CD14-positive monocyte (primary cell): Measurements from ENCODE around the gene TNFRSF8. TPM values are rescaled to one million over a fixed set of nuclear protein-coding genes. Genes with fewer than 3 reads are reported as not detected.

Experiments
- DNase-seq, 3 donors: peaks; one replicate each; pipeline ENCODE4 v3.0.0-alpha.2; 2011 to 2022
- H2AFZ ChIP-seq: 2 replicates; pipeline ENCODE4 v1.6.0; 2012; ENCODE audit warnings: mild to moderate bottlenecking, low read depth, low read length, inconsistent platforms; ENCODE audit not compliant: insufficient read depth, poor library complexity, severe bottlenecking
- H3K27ac ChIP-seq, 2 donors: 1 replicate in 1 of 2; 2 replicates in 1 of 2; pipeline ENCODE4 v1.5.1; 2012 to 2013; ENCODE audit warnings: low read length in 2 of 2, control low read depth in 1 of 2, inconsistent platforms in 1 of 2, low read depth in 1 of 2, mild to moderate bottlenecking in 1 of 2
- H3K27me3 ChIP-seq, 2 donors: one replicate each; pipeline versions ENCODE4 v1.6.0 to v1.6.1; 2011 to 2013; ENCODE audit warnings: low read length in 2 of 2; ENCODE audit not compliant: control insufficient read depth in 2 of 2, insufficient read depth in 2 of 2
- H3K36me3 ChIP-seq, 2 donors: replicated peaks in 1 of 2; 1 replicate in 1 of 2; 2 replicates in 1 of 2; pipeline versions ENCODE4 v1.5.1 to v1.6.1; 2012 to 2013; ENCODE audit warnings: low read length in 2 of 2, control low read depth in 1 of 2, inconsistent platforms in 1 of 2, mild to moderate bottlenecking in 1 of 2; ENCODE audit not compliant: insufficient read depth in 2 of 2, control insufficient read depth in 1 of 2
- H3K4me1 ChIP-seq, 2 donors: 1 replicate in 1 of 2; 2 replicates in 1 of 2; pipeline versions ENCODE4 v1.5.1 to v1.6.1; 2012 to 2013; ENCODE audit warnings: low read length in 2 of 2, control low read depth in 1 of 2, inconsistent platforms in 1 of 2, mild to moderate bottlenecking in 1 of 2, moderate library complexity in 1 of 2; ENCODE audit not compliant: insufficient read depth in 2 of 2, control insufficient read depth in 1 of 2
- H3K4me2 ChIP-seq: replicated peaks from 2 replicates; pipeline ENCODE3; 2012; ENCODE audit warnings: low read length, moderate library complexity, mild to moderate bottlenecking; ENCODE audit not compliant: poor library complexity, severe bottlenecking; ENCODE audit errors: extremely low read depth
- H3K4me3 ChIP-seq, 3 experiments: fragments of 200-600 bp in 1 of 3; sonication (generic) in 1 of 3; replicated peaks in 1 of 3; 1 replicate in 2 of 3; 2 replicates in 1 of 3; pipeline ENCODE4 v1.5.1; 2011 to 2013; ENCODE audit warnings: low read length in 3 of 3, mild to moderate bottlenecking in 3 of 3, control low read depth in 2 of 3, low read depth in 2 of 3, inconsistent platforms in 1 of 3, moderate library complexity in 1 of 3
- H3K79me2 ChIP-seq: 2 replicates; pipeline ENCODE4 v1.6.0; 2012; ENCODE audit warnings: mild to moderate bottlenecking, control low read depth, inconsistent platforms, low read length, moderate library complexity; ENCODE audit not compliant: insufficient read depth
- H3K9ac ChIP-seq: 2 replicates; pipeline ENCODE4 v1.6.0; 2017; ENCODE audit warnings: low read length, mild to moderate bottlenecking; ENCODE audit not compliant: insufficient read depth, poor library complexity, severe bottlenecking
- H3K9me3 ChIP-seq, 2 donors: replicated peaks in 1 of 2; 1 replicate in 1 of 2; 2 replicates in 1 of 2; pipeline versions ENCODE4 v1.5.1 to v1.6.1; 2012 to 2013; ENCODE audit warnings: low read length in 2 of 2, control low read depth in 1 of 2; ENCODE audit not compliant: control insufficient read depth in 1 of 2, insufficient read depth in 1 of 2
- H4K20me1 ChIP-seq: 2 replicates; pipeline ENCODE4 v1.6.0; 2012; ENCODE audit warnings: mild to moderate bottlenecking, low read length, control low read depth, moderate library complexity; ENCODE audit not compliant: insufficient read depth
- H3K27ac Mint-ChIP-seq, 7 donors: one replicate each; pipeline ENCODE4 v1.8.0; 2020; ENCODE audit warnings: mild to moderate bottlenecking in 7 of 7, mixed read lengths in 7 of 7, moderate library complexity in 6 of 7, inconsistent platforms in 2 of 7
- H3K27me3 Mint-ChIP-seq, 3 donors: one replicate each; pipeline ENCODE4 v1.8.0; 2021 to 2022; ENCODE audit warnings: low read depth in 3 of 3, mild to moderate bottlenecking in 3 of 3, mixed read lengths in 3 of 3, moderate library complexity in 3 of 3, inconsistent platforms in 1 of 3
- H3K36me3 Mint-ChIP-seq, 2 donors: one replicate each; pipeline ENCODE4 v1.8.0; 2020; ENCODE audit warnings: mixed read lengths in 2 of 2, inconsistent platforms in 1 of 2, mild to moderate bottlenecking in 1 of 2
- H3K4me1 Mint-ChIP-seq: one replicate; pipeline ENCODE4 v1.8.0; 2020; ENCODE audit warnings: mild to moderate bottlenecking, mixed read lengths
- H3K4me3 Mint-ChIP-seq, 2 donors: one replicate each; pipeline ENCODE4 v1.8.0; 2020; ENCODE audit warnings: mild to moderate bottlenecking in 2 of 2, mixed read lengths in 2 of 2, moderate library complexity in 1 of 2
- H3K9me3 Mint-ChIP-seq, 7 donors: one replicate each; pipeline ENCODE4 v1.8.0; 2020 to 2022; ENCODE audit warnings: mixed read lengths in 7 of 7, mild to moderate bottlenecking in 6 of 7, moderate library complexity in 6 of 7, inconsistent platforms in 2 of 7
- WGBS: methylation state at CpG from one replicate; pipeline ENCODE4 v1.1.5; 2013; ENCODE audit warnings: missing lambda C conversion rate; ENCODE audit not compliant: insufficient coverage; 5-methylcytosine and 5-hydroxymethylcytosine counted together
- intact Hi-C, 2 donors: fragments of 100-400 bp; cut with micrococcal nuclease; formaldehyde crosslinking; loops; one replicate each; pipeline versions ENCODE4 v1.15.0 to v1.15.1; 2023
- polyA plus RNA-seq, 3 donors: library from polyadenylated mRNA; depleted of rRNA in 1 of 3; unstranded in 2 of 3; stranded (reverse) in 1 of 3; fragments of 300-500 nt in 2 of 3; fragments of >200 nt in 1 of 3; fragmentation: Illumina TruSeq in 2 of 3; gene quantifications; 1 replicate in 2 of 3; 2 replicates in 1 of 3; pipeline ENCODE4 v1.2.3, GENCODE V29; 2012 to 2021
- TF ChIP-seq, protein P1 (sequence below): fragments of 200-600 bp; IDR thresholded peaks from one replicate; pipeline ENCODE4 v1.8.0; 2022; ENCODE audit warnings: antibody characterized with exemption, mild to moderate bottlenecking

Gene TNFRSF8
- polyA plus RNA-seq, 3 donors, result 10.9 to 11.9 (median 11.8) TPM

DNA sequence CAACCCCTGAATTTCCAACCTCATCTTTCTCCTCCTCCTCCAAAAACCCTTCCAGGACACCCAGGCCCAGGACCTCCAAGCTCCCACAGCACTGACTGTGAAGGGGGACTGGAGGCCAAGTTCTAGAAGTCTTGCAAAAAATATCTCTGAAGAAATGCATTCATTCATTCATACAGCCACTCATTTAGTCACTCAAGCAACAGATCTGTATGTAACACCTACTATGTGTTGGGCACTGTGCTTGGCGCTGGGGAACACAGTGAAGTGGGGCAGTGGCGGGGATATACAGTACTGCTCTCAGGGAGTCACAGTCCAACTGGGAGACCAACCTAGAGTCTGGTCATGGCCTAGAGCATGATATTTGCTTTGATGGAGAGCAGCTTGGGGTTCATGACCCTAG, 88.4 kb downstream of the TNFRSF8 start:
- Histone ChIP-seq H4K20me1 (no peaks in the 10 kb centered on the region), H3K4me3 (peak overlapping the region in 1 of 3 experiments; percentile 42), H3K4me2 (peak overlapping the region; percentile 31), H3K36me3 (no peaks in the 10 kb centered on the region), H3K79me2 (peaks cover 7% of the 10 kb centered on the region), H3K27ac (peak overlapping the region; percentile 98 to 100), H3K27me3 (no peaks in the 10 kb centered on the region), H2AFZ (no peak overlapping the region), H3K4me1 (peaks cover 86 to 97% of the 10 kb centered on the region in 2 donors), H3K9ac (peak overlapping the region; percentile 77), H3K9me3 (peaks cover 0 to 7% of the 10 kb centered on the region in 2 donors)
- no peak for DNase-seq
- Mint-ChIP-seq H3K36me3 (peaks cover 20% of the 10 kb centered on the region in 2 donors), H3K4me1 (peaks cover 94% of the 10 kb centered on the region), H3K9me3 (peaks cover 3 to 17% (median 12%) of the 10 kb centered on the region in 7 donors), H3K27me3 (peaks cover 0 to 2% (median 2%) of the 10 kb centered on the region in 3 donors), H3K27ac (peak overlapping the region; percentile 99 to 100 (median 100)), H3K4me3 (peak overlapping the region; percentile 48 to 84)
- intact Hi-C loops, result no loop called here
- 100% methylated on average over 2 of the region's 2 CpGs for WGBS
- TF ChIP-seq, protein P1, sequence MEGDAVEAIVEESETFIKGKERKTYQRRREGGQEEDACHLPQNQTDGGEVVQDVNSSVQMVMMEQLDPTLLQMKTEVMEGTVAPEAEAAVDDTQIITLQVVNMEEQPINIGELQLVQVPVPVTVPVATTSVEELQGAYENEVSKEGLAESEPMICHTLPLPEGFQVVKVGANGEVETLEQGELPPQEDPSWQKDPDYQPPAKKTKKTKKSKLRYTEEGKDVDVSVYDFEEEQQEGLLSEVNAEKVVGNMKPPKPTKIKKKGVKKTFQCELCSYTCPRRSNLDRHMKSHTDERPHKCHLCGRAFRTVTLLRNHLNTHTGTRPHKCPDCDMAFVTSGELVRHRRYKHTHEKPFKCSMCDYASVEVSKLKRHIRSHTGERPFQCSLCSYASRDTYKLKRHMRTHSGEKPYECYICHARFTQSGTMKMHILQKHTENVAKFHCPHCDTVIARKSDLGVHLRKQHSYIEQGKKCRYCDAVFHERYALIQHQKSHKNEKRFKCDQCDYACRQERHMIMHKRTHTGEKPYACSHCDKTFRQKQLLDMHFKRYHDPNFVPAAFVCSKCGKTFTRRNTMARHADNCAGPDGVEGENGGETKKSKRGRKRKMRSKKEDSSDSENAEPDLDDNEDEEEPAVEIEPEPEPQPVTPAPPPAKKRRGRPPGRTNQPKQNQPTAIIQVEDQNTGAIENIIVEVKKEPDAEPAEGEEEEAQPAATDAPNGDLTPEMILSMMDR, result no peak

DNA sequence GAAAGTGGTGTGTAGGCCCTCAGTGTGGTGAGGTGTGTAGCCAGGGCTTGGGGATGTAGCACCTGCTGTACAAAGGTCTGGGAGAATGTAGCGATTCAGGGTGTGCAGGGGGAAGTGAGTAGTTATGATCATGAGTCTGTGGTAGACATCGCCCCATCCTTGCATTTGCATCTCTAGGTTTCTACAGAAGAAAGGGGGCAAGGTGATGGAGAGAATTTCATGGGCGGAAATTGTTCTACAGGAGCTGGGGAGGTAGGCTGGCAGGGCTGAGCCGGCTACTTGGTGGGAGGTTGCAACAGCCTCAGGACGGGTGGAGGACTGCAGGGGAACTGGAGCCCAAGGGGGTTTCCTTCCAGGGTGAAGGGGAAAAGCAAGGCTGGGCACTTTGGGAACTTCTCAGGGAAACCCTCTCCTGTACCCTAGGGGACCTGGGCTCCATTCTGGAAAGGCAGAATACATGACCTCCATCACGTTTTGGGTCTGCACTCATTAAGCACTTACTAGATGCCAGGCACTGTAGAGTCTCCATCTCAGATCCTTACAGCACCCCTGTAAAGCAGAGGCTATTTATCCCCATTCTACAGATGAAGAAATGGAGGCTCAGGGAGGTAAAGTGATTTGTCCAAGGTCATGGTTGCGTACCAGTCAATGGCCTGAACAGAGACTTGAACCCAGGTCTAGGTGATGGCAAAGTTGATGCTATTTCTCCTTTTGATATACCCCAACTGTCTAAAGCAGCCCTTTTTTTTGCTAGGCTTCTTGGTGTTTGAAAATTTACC, 89.2 kb downstream of the TNFRSF8 start:
- intact Hi-C loops, result loop anchor here in 1 of 2 donors (2.0 kb wide), 1 partner anchor 20 kb away; no protein-coding TSS in a partner anchor

More for the DNA sequence above, 89.2 kb downstream of the TNFRSF8 start:
- peak overlapping the region; percentile 98 to 100 for H3K27ac ChIP-seq
- Mint-ChIP-seq H3K27ac (peak overlapping the region; percentile 99 to 100 (median 100)), H3K9me3 (peaks cover 3 to 17% (median 12%) of the 10 kb centered on the region in 7 donors), H3K4me3 (peak overlapping the region; percentile 48 to 67), H3K36me3 (peaks cover 17 to 20% of the 10 kb centered on the region in 2 donors), H3K27me3 (peaks cover 0 to 2% (median 2%) of the 10 kb centered on the region in 3 donors), H3K4me1 (peaks cover 92% of the 10 kb centered on the region)
- H3K27me3 ChIP-seq, result no peaks in the 10 kb centered on the region
- peak overlapping the region; percentile 77 for H3K9ac ChIP-seq
- peaks cover 0 to 7% of the 10 kb centered on the region in 2 donors for H3K9me3 ChIP-seq
- no peaks in the 10 kb centered on the region for H4K20me1 ChIP-seq
- H3K79me2 ChIP-seq, result peaks cover 7% of the 10 kb centered on the region
- peak overlapping the region; percentile 31 for H3K4me2 ChIP-seq
- peaks cover 86 to 97% of the 10 kb centered on the region in 2 donors for H3K4me1 ChIP-seq
- no peaks in the 10 kb centered on the region for H3K36me3 ChIP-seq
- H3K4me3 ChIP-seq, result peak overlapping the region in 1 of 3 experiments; percentile 42
- TF ChIP-seq, protein P1, result no peak
- DNase-seq, result peak in 2 of 3 donors; percentile 58 to 86
- H2AFZ ChIP-seq, result no peak overlapping the region
- WGBS, result 20% methylated on average over 5 of the region's 7 CpGs
